ENCODE data around the gene SUOX.
"Not testable (repeated sequence)": the region's sequence is repeated elsewhere in the genome, so short reads cannot be mapped to it uniquely, and the experiment has no call there.

SUOX gene

GRCh38 chr12:55996715-55997534 lies at the start of gene SUOX:
TSS of gene SUOX (plus strand) at chr12:55997276. CDS start at chr12:56002222, 4,946 bp downstream.
- no peak for DNase-seq (ENCODE audit: extremely low read depth in 1 of 2, low read depth in 1 of 2)

GRCh38 chr12:55955344-55955743 lies 41.7 kb upstream of the SUOX start:
- no peak for DNase-seq (ENCODE audit: extremely low read depth in 1 of 2, low read depth in 1 of 2)

GRCh38 chr12:55955800-55956508 lies 41.1 kb upstream of the SUOX start:
- DNase-seq (ENCODE audit: extremely low read depth in 1 of 2, low read depth in 1 of 2), result no peak

- no peak for DNase-seq (ENCODE audit: extremely low read depth in 1 of 2, low read depth in 1 of 2)
Measured at GRCh38 chr12:55957106-55957859, 39.8 kb upstream of the SUOX start.

GRCh38 chr12:55963760-55964159 lies 33.3 kb upstream of the SUOX start:
- no peak for DNase-seq (ENCODE audit: extremely low read depth in 1 of 2, low read depth in 1 of 2)

- no peak for DNase-seq (ENCODE audit: extremely low read depth in 1 of 2, low read depth in 1 of 2)
Measured at GRCh38 chr12:55965240-55965639, 31.8 kb upstream of the SUOX start.

GRCh38 chr12:55965941-55966407 lies 31.1 kb upstream of the SUOX start, which contains the start of gene PMEL:
TSS of gene PMEL (minus strand) at chr12:55966042. CDS start at chr12:55966011, 31 bp downstream.
- DNase-seq (ENCODE audit: extremely low read depth in 1 of 2, low read depth in 1 of 2), result no peak

GRCh38 chr12:55966408-55967281 lies 30.4 kb upstream of the SUOX start, which contains the start of gene CDK2:
TSS of gene CDK2 (plus strand) at chr12:55966830. CDS start at chr12:55967009, 179 bp downstream.
- DNase-seq (ENCODE audit: extremely low read depth in 1 of 2, low read depth in 1 of 2), result peak; percentile 69 to 85

- DNase-seq (ENCODE audit: extremely low read depth in 1 of 2, low read depth in 1 of 2), result no peak
Measured at GRCh38 chr12:55969356-55969755, 27.7 kb upstream of the SUOX start.

- DNase-seq (ENCODE audit: extremely low read depth in 1 of 2, low read depth in 1 of 2), result no peak
Measured at GRCh38 chr12:55970775-55971174, 26.3 kb upstream of the SUOX start.

- no peak for DNase-seq (ENCODE audit: extremely low read depth in 1 of 2, low read depth in 1 of 2)
Measured at GRCh38 chr12:55972042-55972441, 25.0 kb upstream of the SUOX start.

- no peak for DNase-seq (ENCODE audit: extremely low read depth in 1 of 2, low read depth in 1 of 2)
Measured at GRCh38 chr12:55972456-55972855, 24.6 kb upstream of the SUOX start.

- DNase-seq (ENCODE audit: extremely low read depth in 1 of 2, low read depth in 1 of 2), result no peak
Measured at GRCh38 chr12:55972911-55973598, 24.0 kb upstream of the SUOX start.

GRCh38 chr12:55973599-55974307 lies 23.3 kb upstream of the SUOX start, which contains the start of gene RAB5B:
TSS of gene RAB5B (plus strand) at chr12:55974078. CDS start at chr12:55986961, 12,883 bp downstream.
- peak; percentile 92 to 97 for DNase-seq (ENCODE audit: extremely low read depth in 1 of 2, low read depth in 1 of 2)

- peak in 1 of 2 donors; percentile 23 for DNase-seq (ENCODE audit: extremely low read depth in 1 of 2, low read depth in 1 of 2)
Measured at GRCh38 chr12:55974308-55974730, 22.8 kb upstream of the SUOX start.

- DNase-seq (ENCODE audit: extremely low read depth in 1 of 2, low read depth in 1 of 2), result no peak
Measured at GRCh38 chr12:55978393-55978792, 18.7 kb upstream of the SUOX start.

- no peak for DNase-seq (ENCODE audit: extremely low read depth in 1 of 2, low read depth in 1 of 2)
Measured at GRCh38 chr12:55979069-55979468, 18.0 kb upstream of the SUOX start.

- not testable (repeated sequence) for DNase-seq (ENCODE audit: extremely low read depth in 1 of 2, low read depth in 1 of 2)
Measured at GRCh38 chr12:55981882-55982281, 15.2 kb upstream of the SUOX start.

All from activated CD8-positive, alpha-beta memory T cell treated with anti-CD3 and anti-CD28 coated beads for 1 hour (primary cell).